ENCODE results near the gene RNF121. TPM values are rescaled to one million over a fixed set of nuclear protein-coding genes. Genes with fewer than 3 reads are reported as not detected.

The RNF121 gene
- total and polyA plus RNA-seq, 2 of the 4 experiments (the other 2 are of a cell fraction), result 43.4 to 88.7 TPM

GRCh38 chr11:71908218-71908617 is 20.6 kb upstream of the RNF121 start:
- no peaks in the 10 kb centered on the region; the same call in 1 of the 2 replicates for H3K9me1 ChIP-seq (ENCODE audit: insufficient read depth, low read length)
- in situ Hi-C loops (cut with MboI; ENCODE audit: low sequenced_read_pairs), result no loop called here
- H4K8ac ChIP-seq (ENCODE audit: low read depth in 2 of 2, low read length in 2 of 2), result no peak overlapping the region
- no peak overlapping the region for H2BK20ac ChIP-seq (ENCODE audit: low read depth, low read length)
- intact Hi-C loops (cut with micrococcal nuclease), result no loop called here
- H2BK5ac ChIP-seq (ENCODE audit: low read depth, low read length, poor library complexity, severe bottlenecking), result no peak overlapping the region
- H2AK9ac ChIP-seq (replicated peaks; ENCODE audit: low read depth, low read length, poor library complexity), result no peak overlapping the region
- H2AFZ ChIP-seq (replicated peaks; ENCODE audit: low read length, poor library complexity), result no peak overlapping the region
- no peak for DNase-seq
- H4K5ac ChIP-seq (ENCODE audit: low read depth, low read length), result no peak overlapping the region
- H3K4me2 ChIP-seq (ENCODE audit: low read depth, low read length), result no peak overlapping the region
- ChIA-PET POLR2A (ENCODE audit: unreplicated experiment) (no interaction called here), CTCF (no interaction called here)
- TF ChIP-seq NFE2L2 (IDR thresholded peaks at IDR 0.05; ENCODE audit: low read depth, low read length) (no peak), RCOR1 (IDR thresholded peaks at IDR 0.05; ENCODE audit: insufficient replicate concordance, low read length) (no peak), MAFK (IDR thresholded peaks at IDR 0.05; ENCODE audit: low read depth, low read length) (no peak), RAD21 (IDR thresholded peaks at IDR 0.05; ENCODE audit: low read length) (no peak), FOS (IDR thresholded peaks at IDR 0.05; ENCODE audit: low read depth, low read length) (no peak), SMC3 (IDR thresholded peaks at IDR 0.05; ENCODE audit: low read depth, low read length) (no peak), POLR2A (IDR thresholded peaks at IDR 0.05; ENCODE audit: low read depth, low read length) (no peak), USF2 (IDR thresholded peaks at IDR 0.05; ENCODE audit: low read depth, low read length) (no peak), MXI1 (IDR thresholded peaks at IDR 0.05; ENCODE audit: borderline replicate concordance, low read depth, low read length) (no peak)
- TF ChIP-seq, protein P1, sequence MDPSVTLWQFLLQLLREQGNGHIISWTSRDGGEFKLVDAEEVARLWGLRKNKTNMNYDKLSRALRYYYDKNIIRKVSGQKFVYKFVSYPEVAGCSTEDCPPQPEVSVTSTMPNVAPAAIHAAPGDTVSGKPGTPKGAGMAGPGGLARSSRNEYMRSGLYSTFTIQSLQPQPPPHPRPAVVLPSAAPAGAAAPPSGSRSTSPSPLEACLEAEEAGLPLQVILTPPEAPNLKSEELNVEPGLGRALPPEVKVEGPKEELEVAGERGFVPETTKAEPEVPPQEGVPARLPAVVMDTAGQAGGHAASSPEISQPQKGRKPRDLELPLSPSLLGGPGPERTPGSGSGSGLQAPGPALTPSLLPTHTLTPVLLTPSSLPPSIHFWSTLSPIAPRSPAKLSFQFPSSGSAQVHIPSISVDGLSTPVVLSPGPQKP (IDR thresholded peaks at IDR 0.05; ENCODE audit: borderline replicate concordance, low read depth, low read length), result no peak
- H4K91ac ChIP-seq (ENCODE audit: insufficient read depth, low read depth, low read length), result no peak overlapping the region
- H4K20me1 ChIP-seq (ENCODE audit: insufficient read depth, low read length), result no peaks in the 10 kb centered on the region
- no peak overlapping the region for H2BK15ac ChIP-seq (ENCODE audit: low read depth, low read length)
- peaks cover 10% of the 10 kb centered on the region for H3K36me3 ChIP-seq (ENCODE audit: control insufficient read depth, insufficient read depth, low read length)
- H3K56ac ChIP-seq (ENCODE audit: extremely low read depth, insufficient read depth, low read length), result no peak overlapping the region
- H3K4ac ChIP-seq (ENCODE audit: low read depth, low read length), result no peak overlapping the region
- H3K27me3 ChIP-seq (ENCODE audit: control insufficient read depth, insufficient read depth, low read length), result no peaks in the 10 kb centered on the region
- no peak overlapping the region for H3K9ac ChIP-seq (ENCODE audit: low read depth, low read length)
- H3K14ac ChIP-seq (replicated peaks; ENCODE audit: low read depth, low read length), result no peak overlapping the region
- H3K4me3 ChIP-seq (ENCODE audit: insufficient read depth, low read depth, low read length), result no peak overlapping the region
- dilution Hi-C loops (cut with HindIII; ENCODE audit: low sequenced_read_pairs, unreplicated experiment), result no loop called here
- H3K4me1 ChIP-seq (ENCODE audit: control insufficient read depth, insufficient read depth, low read length), result peaks cover under 1% of the 10 kb centered on the region; the same call in 1 of the 2 replicates
- H2BK120ac ChIP-seq (ENCODE audit: low read depth, low read length), result no peak overlapping the region
- BruUV-seq (replicated peaks), result no TSS peak
- no peak overlapping the region for H2AK5ac ChIP-seq (ENCODE audit: low read depth, low read length)
- H3K18ac ChIP-seq (ENCODE audit: low read depth, low read length), result no peak overlapping the region
- WGBS, 2 experiments (ENCODE audit: extremely low coverage in 2 of 2, insufficient read length in 1 of 2), result 88 to 100% methylated on average over 1 to 3 of the region's 9 CpGs
- no peaks in the 10 kb centered on the region for H3K9me3 ChIP-seq (ENCODE audit: control insufficient read depth, insufficient read depth, low read length)
- no peak for ATAC-seq (ENCODE audit: low read depth)
- H3K23ac ChIP-seq (ENCODE audit: low read depth, low read length), result no peak overlapping the region
- H3K79me1 ChIP-seq (ENCODE audit: low read depth in 1 of 2, low read length in 2 of 2), result no peaks in the 10 kb centered on the region
- H3K27ac ChIP-seq (ENCODE audit: insufficient read depth, low read length), result no peak overlapping the region
